Heart left ventricle (tissue), 13 donors: ENCODE measurements around the gene HLA-C.

Experiments used
- CTCF ChIP-seq, 12 donors: fragments of 200-600 bp; sonication (generic) in 4 of 12; IDR thresholded peaks; one replicate each; pipeline versions ENCODE4 v1.5.0 to v1.8.0; 2018 to 2022; ENCODE audit warnings: antibody characterized with exemption in 12 of 12, mild to moderate bottlenecking in 5 of 12
- POLR2A ChIP-seq, 2 donors: fragments of 450-650 bp; IDR thresholded peaks; one replicate each; pipeline ENCODE4 v1.6.1; 2017; ENCODE audit warnings: antibody characterized with exemption in 2 of 2, mild to moderate bottlenecking in 2 of 2, moderate library complexity in 2 of 2
- donor health status: ischemic (EF 13 %, LVEDD 7.1; RV severe dilation, severe dysfunction).
- donor health status: DM: no; HTN: yes; CAD: no.
- donor health status: DM: no; HTN: no; CAD: no.
- donor health status: ischemic (EF 25% LVEDD 6.9; RV normal size, moderate dysfunction).
- donor health status: ischemic (EF 25% LVEDD 5.7; RV mildly dilated, moderate dysfunction).
- donor health status: ischemic (EF 35%, LVEDD 5.7; RV mildly dilated, moderate dysfunction).
- donor health status: nonischemic (EF 11% LVEDD 7.7; RV severe dilation, severe dysfunction).
- donor health status: DM: yes; HTN: yes; CAD: no.
- donor health status: PGD.
- donor health status: ischemic (EF 29% LVEDD 5.4; RV normal size, mild dysfunction).
- donor health status: nonischemic (EF 23%, LVEDD 6.1; RV moderate dilation, normal function).

- TF ChIP-seq CTCF (IDR thresholded peaks at IDR 0.05) (no peak), POLR2A (IDR thresholded peaks at IDR 0.05) (no peak)
Measured at GRCh38 chr6:31265926-31266325, 6.0 kb downstream of the HLA-C start.
